Parathyroid adenoma (tissue), 2 donors: ENCODE measurements around the gene PAMR1.

Experiments used
- H2AFZ ChIP-seq: fragments of 300-600 bp; sonication (generic); one replicate; pipeline ENCODE4 v1.7.0; 2017; ENCODE audit warnings: antibody characterized with exemption, mild to moderate bottlenecking
- H3K27ac ChIP-seq: fragments of 300-600 bp; sonication (generic); one replicate; pipeline ENCODE4 v1.7.0; 2017
- H3K27me3 ChIP-seq: fragments of 300-600 bp; sonication (generic); one replicate; pipeline ENCODE4 v1.7.0; 2017; ENCODE audit warnings: low read length; ENCODE audit not compliant: control insufficient read depth, insufficient read depth
- H3K36me3 ChIP-seq: fragments of 300-600 bp; sonication (generic); one replicate; pipeline ENCODE4 v1.7.0; 2017; ENCODE audit warnings: low read length; ENCODE audit not compliant: control insufficient read depth, insufficient read depth
- H3K4me1 ChIP-seq: fragments of 300-600 bp; sonication (generic); one replicate; pipeline ENCODE4 v1.7.0; 2017; ENCODE audit warnings: control low read depth
- H3K4me2 ChIP-seq: fragments of 300-600 bp; sonication (generic); one replicate; pipeline ENCODE4 v1.7.0; 2017; ENCODE audit warnings: low read length
- H3K4me3 ChIP-seq: fragments of 300-600 bp; sonication (generic); one replicate; pipeline ENCODE4 v1.7.0; 2017; ENCODE audit warnings: low read depth, low read length
- H3K79me2 ChIP-seq: fragments of 300-600 bp; sonication (generic); one replicate; pipeline ENCODE4 v1.7.0; 2017; ENCODE audit warnings: control low read depth
- H3K9ac ChIP-seq: fragments of 300-600 bp; sonication (generic); one replicate; pipeline ENCODE4 v1.7.0; 2017; ENCODE audit warnings: mild to moderate bottlenecking
- H3K9me3 ChIP-seq: fragments of 300-600 bp; sonication (generic); one replicate; pipeline ENCODE4 v1.7.0; 2017; ENCODE audit warnings: low read length; ENCODE audit not compliant: control insufficient read depth
- CTCF ChIP-seq: fragments of 300-600 bp; sonication (generic); IDR thresholded peaks from one replicate; pipeline ENCODE4 v1.7.0; 2017; ENCODE audit warnings: antibody characterized with exemption, mild to moderate bottlenecking
- donor health status: primary hyperparathyroidism.

The PAMR1 gene

GRCh38 chr11:35539781-35540281, 14.4 kb upstream of the PAMR1 start:
- Histone ChIP-seq H2AFZ (no peak overlapping the region), H3K4me2 (no peak overlapping the region), H3K27me3 (no peaks in the 10 kb centered on the region), H3K79me2 (no peaks in the 10 kb centered on the region), H3K27ac (no peak overlapping the region), H3K9me3 (no peaks in the 10 kb centered on the region), H3K4me3 (no peak overlapping the region), H3K36me3 (no peaks in the 10 kb centered on the region), H3K9ac (no peak overlapping the region), H3K4me1 (no peaks in the 10 kb centered on the region)
- TF ChIP-seq CTCF: no peak

GRCh38 chr11:35539256-35539655, 13.8 kb upstream of the PAMR1 start:
- Histone ChIP-seq H3K36me3 (no peaks in the 10 kb centered on the region), H3K4me3 (no peak overlapping the region), H3K4me1 (no peaks in the 10 kb centered on the region), H3K9ac (no peak overlapping the region), H2AFZ (no peak overlapping the region), H3K79me2 (no peaks in the 10 kb centered on the region), H3K27me3 (no peaks in the 10 kb centered on the region), H3K4me2 (no peak overlapping the region), H3K9me3 (no peaks in the 10 kb centered on the region), H3K27ac (no peak overlapping the region)
- TF ChIP-seq CTCF: no peak

- Histone ChIP-seq H3K27me3 (no peaks in the 10 kb centered on the region), H3K9ac (no peak overlapping the region), H3K4me3 (no peak overlapping the region), H3K36me3 (no peaks in the 10 kb centered on the region), H3K27ac (no peak overlapping the region), H2AFZ (no peak overlapping the region), H3K79me2 (no peaks in the 10 kb centered on the region), H3K4me1 (no peaks in the 10 kb centered on the region), H3K9me3 (no peaks in the 10 kb centered on the region), H3K4me2 (no peak overlapping the region)
- TF ChIP-seq CTCF: no peak
These were observed 11.1 kb upstream of the PAMR1 start for GRCh38 chr11:35536470-35536869.

- no peaks in the 10 kb centered on the region for H3K4me1 ChIP-seq
- TF ChIP-seq CTCF: no peak
- H3K36me3 ChIP-seq: no peaks in the 10 kb centered on the region
- no peak overlapping the region for H3K9ac ChIP-seq
- no peak overlapping the region for H3K27ac ChIP-seq
- no peaks in the 10 kb centered on the region for H3K27me3 ChIP-seq
- no peaks in the 10 kb centered on the region for H3K79me2 ChIP-seq
- no peak overlapping the region for H2AFZ ChIP-seq
- H3K4me3 ChIP-seq: no peak overlapping the region
- no peak overlapping the region for H3K4me2 ChIP-seq
- H3K9me3 ChIP-seq: no peaks in the 10 kb centered on the region
These were observed 5.8 kb upstream of the PAMR1 start for GRCh38 chr11:35531246-35531645.

GRCh38 chr11:35529971-35530495, 4.6 kb upstream of the PAMR1 start:
- H3K4me3 ChIP-seq: no peak overlapping the region
- no peak overlapping the region for H3K9ac ChIP-seq
- H3K27me3 ChIP-seq: no peaks in the 10 kb centered on the region
- no peak overlapping the region for H2AFZ ChIP-seq
- H3K79me2 ChIP-seq: no peaks in the 10 kb centered on the region
- H3K4me1 ChIP-seq: no peaks in the 10 kb centered on the region
- H3K27ac ChIP-seq: no peak overlapping the region
- TF ChIP-seq CTCF: no peak
- no peaks in the 10 kb centered on the region for H3K9me3 ChIP-seq
- no peak overlapping the region for H3K4me2 ChIP-seq
- no peaks in the 10 kb centered on the region for H3K36me3 ChIP-seq
